ENCODE results near the gene IQSEC3.
"Not testable (repeated sequence)": the region's sequence is repeated elsewhere in the genome, so short reads cannot be mapped to it uniquely, and the experiment has no call there.

Gene IQSEC3

DNA sequence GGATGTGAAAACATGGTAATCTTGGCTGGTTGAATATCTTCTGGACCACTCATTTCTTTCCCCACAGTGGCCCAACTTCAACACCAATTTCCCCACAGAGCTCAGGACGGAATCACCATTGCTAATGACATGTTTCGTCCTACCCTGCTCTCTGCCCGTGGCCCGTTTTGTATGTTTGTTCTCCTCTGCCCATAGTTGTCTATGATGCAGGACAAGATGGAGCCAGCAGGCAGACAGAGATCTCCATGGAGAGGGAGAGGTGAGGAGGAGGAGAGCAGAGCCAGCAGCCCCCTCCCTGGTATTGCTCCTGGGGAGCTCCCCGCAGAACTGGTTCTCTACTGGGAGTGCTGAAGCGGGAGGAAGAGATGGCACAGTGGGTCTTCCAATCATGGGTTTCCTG, 3.1 kb downstream of the IQSEC3 start:
- DNase-seq (ENCODE audit: low spot score); H3K27ac ChIP-seq (ENCODE audit: poor library complexity, severe bottlenecking); H3K27me3 ChIP-seq (ENCODE audit: insufficient read depth, poor library complexity, severe bottlenecking); ATAC-seq (ENCODE audit: low read depth); H3K36me3 ChIP-seq (ENCODE audit: low read depth); H3K4me3 ChIP-seq (ENCODE audit: severe bottlenecking); H3K4me1 ChIP-seq (ENCODE audit: insufficient read depth, poor library complexity, severe bottlenecking); H3K9me3 ChIP-seq (ENCODE audit: severe bottlenecking): not testable (repeated sequence)

DNA sequence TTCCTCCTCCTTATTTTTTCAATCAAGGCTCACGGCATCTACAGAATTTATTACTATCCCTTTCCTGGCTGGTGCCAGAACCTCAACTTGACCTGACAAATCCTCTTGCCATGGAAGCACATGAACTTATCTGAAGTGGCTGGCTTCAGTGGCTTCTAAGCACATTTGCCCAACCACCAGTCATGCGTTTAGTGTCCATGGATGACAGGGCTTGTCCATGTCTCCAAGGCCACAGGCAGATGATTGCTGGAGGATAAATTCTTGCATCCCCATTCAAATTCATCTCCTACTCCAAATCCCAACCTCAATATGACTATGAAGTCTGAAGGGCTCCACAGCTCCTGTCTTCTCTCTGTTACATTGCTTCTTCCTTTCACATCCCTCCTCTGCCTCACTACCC, 4.0 kb downstream of the IQSEC3 start:
- H3K9me3 ChIP-seq (ENCODE audit: severe bottlenecking); H3K36me3 ChIP-seq (ENCODE audit: low read depth); DNase-seq (ENCODE audit: low spot score); H3K4me1 ChIP-seq (ENCODE audit: insufficient read depth, poor library complexity, severe bottlenecking); ATAC-seq (ENCODE audit: low read depth); H3K27ac ChIP-seq (ENCODE audit: poor library complexity, severe bottlenecking); H3K27me3 ChIP-seq (ENCODE audit: insufficient read depth, poor library complexity, severe bottlenecking); H3K4me3 ChIP-seq (ENCODE audit: severe bottlenecking): not testable (repeated sequence)

DNA sequence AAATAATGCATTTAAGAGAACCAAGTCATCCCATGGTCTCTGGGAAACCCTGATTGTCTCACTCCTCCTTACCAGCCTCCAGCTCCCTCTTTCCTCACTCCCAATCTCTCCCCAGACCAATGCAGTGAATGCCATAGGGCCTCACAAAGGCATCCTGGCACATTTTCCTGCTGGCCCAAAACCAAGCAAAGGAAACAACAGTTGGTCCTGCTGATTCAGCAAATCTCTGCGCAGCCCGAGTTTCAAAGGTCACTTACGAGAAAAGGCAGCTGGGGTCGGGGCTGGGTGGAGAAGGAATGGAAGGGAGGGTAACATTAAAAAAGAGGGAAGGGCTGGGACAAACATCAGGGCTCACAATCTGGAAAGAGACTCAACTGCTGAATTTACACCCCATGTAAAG, 5.5 kb downstream of the IQSEC3 start:
- DNase-seq (ENCODE audit: low spot score); H3K4me3 ChIP-seq (ENCODE audit: severe bottlenecking); H3K27ac ChIP-seq (ENCODE audit: poor library complexity, severe bottlenecking); H3K36me3 ChIP-seq (ENCODE audit: low read depth); H3K9me3 ChIP-seq (ENCODE audit: severe bottlenecking); ATAC-seq (ENCODE audit: low read depth); H3K4me1 ChIP-seq (ENCODE audit: insufficient read depth, poor library complexity, severe bottlenecking): not testable (repeated sequence)
- peaks cover 16% of the 10 kb centered on the region for H3K27me3 ChIP-seq (ENCODE audit: insufficient read depth, poor library complexity, severe bottlenecking)

DNA sequence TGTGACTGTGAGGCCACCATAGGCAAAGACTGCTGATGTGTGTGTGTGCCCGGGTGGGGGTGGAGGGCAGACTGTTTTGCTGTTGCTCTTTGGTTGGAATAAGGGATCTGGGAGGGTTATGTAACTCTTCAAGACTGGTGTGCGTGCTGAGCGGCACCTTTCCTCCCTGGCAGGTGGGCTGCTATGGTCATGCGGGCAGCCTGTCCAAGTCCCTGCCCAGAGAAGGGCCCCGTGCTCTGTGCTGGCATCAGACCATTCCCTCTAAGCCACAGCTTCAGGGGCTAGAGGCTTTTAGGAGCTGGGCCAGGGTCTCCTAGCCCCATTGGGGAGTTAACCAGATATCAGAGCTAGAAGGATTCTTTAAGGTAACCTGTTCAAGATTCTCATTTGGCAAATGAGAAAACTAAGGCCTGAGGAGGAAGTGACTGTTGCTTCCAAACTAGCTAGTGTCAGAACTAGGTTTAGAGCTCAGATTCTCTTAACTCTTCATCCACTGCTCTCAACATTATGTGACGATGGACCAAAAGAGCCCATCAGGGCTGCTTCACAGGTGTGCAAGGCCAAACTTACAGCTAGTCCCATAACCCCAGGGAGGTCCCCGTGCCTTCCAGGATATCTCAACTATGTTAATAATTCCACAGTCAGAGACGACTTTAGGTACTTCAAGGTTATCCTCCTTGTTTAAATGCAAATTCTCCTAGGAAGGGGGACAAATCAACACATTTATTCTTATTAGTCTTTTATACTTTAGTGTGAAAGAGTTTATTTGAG, 8.0 kb downstream of the IQSEC3 start:
- H3K4me1 ChIP-seq (ENCODE audit: insufficient read depth, poor library complexity, severe bottlenecking); DNase-seq (ENCODE audit: low spot score); ATAC-seq (ENCODE audit: low read depth); H3K9me3 ChIP-seq (ENCODE audit: severe bottlenecking); H3K4me3 ChIP-seq (ENCODE audit: severe bottlenecking); H3K27ac ChIP-seq (ENCODE audit: poor library complexity, severe bottlenecking); H3K36me3 ChIP-seq (ENCODE audit: low read depth): not testable (repeated sequence)
- peaks cover 29% of the 10 kb centered on the region for H3K27me3 ChIP-seq (ENCODE audit: insufficient read depth, poor library complexity, severe bottlenecking)

DNA sequence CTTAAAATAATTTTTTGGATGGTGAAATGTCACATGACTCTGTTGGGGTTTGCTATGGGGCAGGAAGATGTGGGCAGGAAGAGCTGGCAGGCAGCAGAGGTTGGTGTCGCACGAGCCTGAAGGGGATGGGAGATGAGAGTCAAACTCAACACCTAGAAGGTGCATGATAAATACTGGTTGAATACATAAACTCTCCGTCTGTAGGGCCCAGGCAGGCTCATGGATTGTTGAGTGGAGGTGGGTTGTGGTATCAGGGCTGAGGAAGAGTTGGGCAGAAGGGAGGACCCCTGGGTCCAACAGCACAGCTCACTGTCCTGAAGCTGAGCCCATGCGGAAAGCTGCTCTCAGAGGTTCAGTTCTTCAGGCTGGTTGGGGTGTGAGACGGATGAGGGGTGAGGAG, 9.0 kb downstream of the IQSEC3 start:
- H3K27me3 ChIP-seq (ENCODE audit: insufficient read depth, poor library complexity, severe bottlenecking) = peaks cover 38% of the 10 kb centered on the region
- DNase-seq (ENCODE audit: low spot score); ATAC-seq (ENCODE audit: low read depth); H3K36me3 ChIP-seq (ENCODE audit: low read depth); H3K4me1 ChIP-seq (ENCODE audit: insufficient read depth, poor library complexity, severe bottlenecking); H3K27ac ChIP-seq (ENCODE audit: poor library complexity, severe bottlenecking); H3K4me3 ChIP-seq (ENCODE audit: severe bottlenecking); H3K9me3 ChIP-seq (ENCODE audit: severe bottlenecking): not testable (repeated sequence)

DNA sequence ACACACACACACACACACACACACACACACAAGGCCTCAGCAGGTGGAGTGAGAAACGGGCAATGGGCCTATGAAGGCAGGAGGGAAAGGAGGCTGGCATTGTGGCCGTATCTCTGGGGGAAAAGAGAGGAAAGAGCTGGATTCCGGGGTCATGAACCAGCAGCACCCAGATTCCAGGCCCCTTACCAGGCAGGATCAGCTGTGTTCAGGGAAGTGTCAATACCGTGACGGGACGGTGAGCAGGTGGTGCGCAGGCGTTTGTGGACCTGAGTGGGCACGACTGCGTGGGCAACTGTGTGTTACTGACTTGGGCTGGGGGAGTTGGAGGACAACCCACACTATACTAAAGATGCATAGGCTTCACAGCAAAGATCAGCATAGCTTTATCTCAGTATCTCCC, 9.5 kb downstream of the IQSEC3 start:
- H3K4me1 ChIP-seq (ENCODE audit: insufficient read depth, poor library complexity, severe bottlenecking); H3K36me3 ChIP-seq (ENCODE audit: low read depth); H3K9me3 ChIP-seq (ENCODE audit: severe bottlenecking); H3K27ac ChIP-seq (ENCODE audit: poor library complexity, severe bottlenecking); DNase-seq (ENCODE audit: low spot score); H3K4me3 ChIP-seq (ENCODE audit: severe bottlenecking); ATAC-seq (ENCODE audit: low read depth): not testable (repeated sequence)
- peaks cover 44% of the 10 kb centered on the region for H3K27me3 ChIP-seq (ENCODE audit: insufficient read depth, poor library complexity, severe bottlenecking)

DNA sequence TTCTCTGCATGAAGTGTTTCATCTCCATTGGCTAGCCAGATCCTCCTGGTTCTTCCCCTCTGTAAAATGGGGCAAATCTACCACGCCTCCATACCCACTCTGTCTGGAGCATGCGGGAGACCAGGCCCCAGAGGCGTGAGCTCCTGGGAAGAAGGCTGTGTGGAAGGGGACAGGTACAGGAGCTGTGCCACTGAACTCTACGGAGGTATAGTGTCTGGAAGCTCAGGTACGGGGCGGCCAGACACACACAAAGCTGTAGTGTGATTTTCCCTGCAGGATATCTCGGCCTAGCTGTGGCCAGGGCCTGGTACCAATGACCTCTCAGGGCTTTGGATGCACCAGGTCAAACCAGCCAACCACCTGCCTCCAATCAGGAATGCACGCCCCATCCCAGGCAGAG, 10.0 kb downstream of the IQSEC3 start:
- H3K27ac ChIP-seq (ENCODE audit: poor library complexity, severe bottlenecking); H3K36me3 ChIP-seq (ENCODE audit: low read depth); H3K4me1 ChIP-seq (ENCODE audit: insufficient read depth, poor library complexity, severe bottlenecking); DNase-seq (ENCODE audit: low spot score); H3K9me3 ChIP-seq (ENCODE audit: severe bottlenecking); H3K4me3 ChIP-seq (ENCODE audit: severe bottlenecking): not testable (repeated sequence)
- ATAC-seq (ENCODE audit: low read depth) = peak; percentile 29; the same call in 2 of the 3 replicates
- H3K27me3 ChIP-seq (ENCODE audit: insufficient read depth, poor library complexity, severe bottlenecking) = peaks cover 48% of the 10 kb centered on the region

DNA sequence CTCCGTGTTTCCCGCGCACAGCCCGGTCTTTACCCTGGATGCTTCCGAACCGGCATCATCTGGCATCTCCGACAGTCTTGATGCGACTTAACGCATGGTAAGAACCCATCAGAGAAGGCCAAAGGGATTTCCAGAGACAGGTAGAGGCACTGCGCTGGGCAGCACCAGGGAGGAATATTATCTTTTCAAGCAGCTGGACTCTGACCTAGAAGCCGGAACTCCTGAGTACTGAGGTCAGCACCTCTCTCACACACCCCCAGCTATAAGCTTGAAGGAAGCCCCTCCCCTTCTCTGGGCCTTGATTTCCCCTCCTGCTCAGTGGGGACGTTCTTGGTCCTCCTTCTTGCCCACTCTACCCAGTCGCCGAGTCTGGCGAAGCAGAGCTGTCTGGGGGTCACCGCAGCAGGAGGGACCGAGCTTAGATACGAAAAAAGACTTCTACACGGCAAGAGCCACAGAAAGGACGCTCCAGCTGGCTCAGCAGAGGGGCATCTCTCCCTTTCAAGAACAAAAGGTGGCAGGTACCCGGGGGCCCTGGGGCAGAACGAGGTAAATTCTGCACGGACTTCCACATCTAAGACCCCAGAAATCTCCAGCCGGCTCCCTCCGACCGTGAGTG, 10.6 kb downstream of the IQSEC3 start:
- not testable (repeated sequence) for DNase-seq (ENCODE audit: low spot score); H3K4me1 ChIP-seq (ENCODE audit: insufficient read depth, poor library complexity, severe bottlenecking); H3K36me3 ChIP-seq (ENCODE audit: low read depth); ATAC-seq (ENCODE audit: low read depth); H3K9me3 ChIP-seq (ENCODE audit: severe bottlenecking); H3K27ac ChIP-seq (ENCODE audit: poor library complexity, severe bottlenecking); H3K4me3 ChIP-seq (ENCODE audit: severe bottlenecking)
- H3K27me3 ChIP-seq (ENCODE audit: insufficient read depth, poor library complexity, severe bottlenecking) = peaks cover 54% of the 10 kb centered on the region

DNA sequence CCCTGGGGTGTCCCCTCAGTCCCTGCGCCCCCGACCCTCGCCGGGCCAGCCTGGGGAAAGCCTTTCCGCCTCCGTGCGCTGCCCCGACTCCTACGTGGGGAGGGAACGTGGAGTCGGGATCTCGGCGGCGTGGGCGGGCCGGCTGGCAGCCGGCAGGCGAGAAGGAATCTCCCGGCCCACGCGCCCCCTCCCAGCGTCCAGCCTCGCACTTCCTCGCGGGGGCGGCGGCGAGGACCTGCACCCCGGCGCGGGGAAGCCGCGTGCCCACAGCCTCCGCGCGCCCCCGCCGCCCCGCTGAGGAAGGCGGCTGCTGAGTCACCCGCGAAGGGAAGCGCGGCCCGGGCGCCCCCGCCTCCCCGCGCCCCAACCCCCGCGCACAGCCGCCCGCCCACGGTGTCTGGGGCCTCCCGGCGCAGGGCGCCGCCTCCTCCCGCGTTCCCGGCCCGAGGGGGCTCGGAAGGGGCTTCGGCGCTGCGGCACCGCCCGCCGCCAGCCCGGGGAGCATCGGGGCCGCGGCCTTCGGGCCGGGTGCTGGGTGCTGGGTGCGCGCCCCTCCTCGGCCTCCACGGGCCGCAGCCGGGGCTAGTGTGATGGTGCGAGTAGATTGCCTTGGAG, 11.3 kb downstream of the IQSEC3 start:
- DNase-seq (ENCODE audit: low spot score); H3K4me1 ChIP-seq (ENCODE audit: insufficient read depth, poor library complexity, severe bottlenecking); H3K36me3 ChIP-seq (ENCODE audit: low read depth); H3K9me3 ChIP-seq (ENCODE audit: severe bottlenecking); H3K4me3 ChIP-seq (ENCODE audit: severe bottlenecking); H3K27ac ChIP-seq (ENCODE audit: poor library complexity, severe bottlenecking): not testable (repeated sequence)
- ATAC-seq (ENCODE audit: low read depth) = peak; percentile 29; the same call in 1 of the 3 replicates
- H3K27me3 ChIP-seq (ENCODE audit: insufficient read depth, poor library complexity, severe bottlenecking) = peaks cover 60% of the 10 kb centered on the region

Measured in RWPE2 (cell line).